Measurements from ENCODE around the gene TBCCD1.

TBCCD1 gene

GRCh38 chr3:186609247-186609868 is 42.2 kb upstream of the TBCCD1 start:
- FAIRE-seq (no peak), DNase-seq (ENCODE audit: insufficient read length, low spot score) (no peak)
- TF ChIP-seq POU2F2 (IDR thresholded peaks at IDR 0.05; ENCODE audit: low read depth, low read length) (no peak), POLR2A (IDR thresholded peaks at IDR 0.05; ENCODE audit: low read depth, low read length) (no peak), POLR2AphosphoS5 (IDR thresholded peaks at IDR 0.05; ENCODE audit: low read depth, low read length) (no peak), TAF1 (IDR thresholded peaks at IDR 0.05; ENCODE audit: low read depth, low read length) (no peak)

DNA sequence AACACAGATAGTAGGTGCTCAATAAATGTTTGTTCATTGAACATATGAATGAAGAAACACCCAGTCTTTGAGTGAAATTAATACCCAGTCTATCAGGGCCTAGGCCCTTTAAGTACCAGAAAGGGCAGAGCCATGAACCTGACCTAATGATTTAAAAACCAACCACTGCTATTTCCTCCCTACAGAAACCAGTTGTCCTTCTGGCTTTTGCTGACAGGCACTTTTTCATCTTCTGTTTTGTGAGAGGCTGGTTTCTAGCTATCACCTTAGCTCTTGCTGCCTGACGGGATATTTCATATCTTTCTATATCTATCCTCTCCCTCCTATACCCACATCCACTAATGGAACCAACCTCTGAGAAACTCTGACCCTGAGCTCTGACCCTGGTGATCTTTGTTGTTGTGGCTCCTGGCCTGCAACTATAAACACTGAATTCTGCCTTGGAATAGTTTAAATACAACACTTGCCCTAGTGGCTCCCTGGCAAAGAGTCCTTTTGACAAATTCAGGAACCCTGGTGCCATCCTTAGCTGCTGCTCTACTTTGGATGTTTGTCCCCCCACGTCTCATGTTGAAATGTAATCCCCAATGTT is 41.6 kb upstream of the TBCCD1 start:
- FAIRE-seq (no peak), DNase-seq (ENCODE audit: insufficient read length, low spot score) (no peak)
- TF ChIP-seq POLR2AphosphoS5 (IDR thresholded peaks at IDR 0.05; ENCODE audit: low read depth, low read length) = no peak

- DNase-seq (ENCODE audit: insufficient read length, low spot score) (no peak), FAIRE-seq (no peak)
- TF ChIP-seq POLR2AphosphoS5 (IDR thresholded peaks at IDR 0.05; ENCODE audit: low read depth, low read length) (no peak), TAF1 (IDR thresholded peaks at IDR 0.05; ENCODE audit: low read depth, low read length) (no peak), POLR2A (IDR thresholded peaks at IDR 0.05; ENCODE audit: low read depth, low read length) (no peak), PAX5 (IDR thresholded peaks at IDR 0.05; ENCODE audit: insufficient read depth, low read length, severe bottlenecking) (no peak), POU2F2 (IDR thresholded peaks at IDR 0.05; ENCODE audit: low read depth, low read length) (no peak), SPI1 (IDR thresholded peaks at IDR 0.05; ENCODE audit: low read depth, low read length) (no peak)
These were observed 38.7 kb upstream of the TBCCD1 start for GRCh38 chr3:186605561-186606545.

DNA sequence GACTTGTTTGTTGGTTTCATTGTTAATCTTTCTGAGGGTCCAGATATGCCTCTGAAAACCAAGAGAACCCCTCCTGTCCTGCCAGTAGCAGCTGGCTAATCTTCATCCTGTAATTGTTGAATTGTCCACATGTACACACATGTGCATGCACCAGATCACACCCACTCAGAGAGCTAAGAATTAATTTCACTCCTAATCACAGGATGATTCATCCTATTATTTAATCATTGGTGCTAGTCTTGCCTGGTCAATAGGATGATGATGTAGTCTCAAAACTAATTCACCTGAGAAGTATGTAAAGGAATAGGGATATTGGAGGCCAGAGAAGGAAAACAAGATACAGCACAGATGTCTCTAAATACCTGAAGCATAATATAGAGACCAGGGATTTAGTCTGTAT is 37.9 kb upstream of the TBCCD1 start:
- TF ChIP-seq SPI1 (IDR thresholded peaks at IDR 0.05; ENCODE audit: low read depth, low read length) (no peak), POU2F2 (IDR thresholded peaks at IDR 0.05; ENCODE audit: low read depth, low read length) (no peak), POLR2AphosphoS5 (IDR thresholded peaks at IDR 0.05; ENCODE audit: low read depth, low read length) (no peak), TAF1 (IDR thresholded peaks at IDR 0.05; ENCODE audit: low read depth, low read length) (no peak), PAX5 (IDR thresholded peaks at IDR 0.05; ENCODE audit: insufficient read depth, low read length, severe bottlenecking) (no peak), POLR2A (IDR thresholded peaks at IDR 0.05; ENCODE audit: low read depth, low read length) (no peak)
- no peak for DNase-seq (ENCODE audit: insufficient read length, low spot score)

DNA sequence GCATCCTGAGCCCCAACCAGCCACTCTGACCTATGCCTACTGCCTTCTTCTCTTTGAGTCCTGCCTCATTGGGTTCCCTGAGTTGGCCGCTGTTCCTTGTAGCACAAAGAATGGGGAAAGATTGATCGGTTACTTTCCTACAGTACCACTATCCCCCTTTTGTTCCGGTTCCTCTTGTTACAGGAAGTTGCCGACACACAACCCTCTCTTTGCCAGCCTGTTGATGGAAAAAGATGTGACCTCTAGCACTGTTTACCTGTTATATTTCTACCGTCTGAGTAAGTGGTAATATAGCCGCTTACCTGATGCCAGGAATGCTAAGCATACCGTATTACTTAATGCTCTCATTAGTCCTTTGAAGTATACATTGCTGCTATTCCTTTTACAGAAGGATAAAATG is 36.0 kb upstream of the TBCCD1 start:
- no peak for TF ChIP-seq TAF1 (IDR thresholded peaks at IDR 0.05; ENCODE audit: low read depth, low read length)
- no peak for TF ChIP-seq PAX5 (IDR thresholded peaks at IDR 0.05; ENCODE audit: insufficient read depth, low read length, severe bottlenecking)
- no peak for TF ChIP-seq SPI1 (IDR thresholded peaks at IDR 0.05; ENCODE audit: low read depth, low read length)
- no peak for TF ChIP-seq POLR2A (IDR thresholded peaks at IDR 0.05; ENCODE audit: low read depth, low read length)
- no peak for TF ChIP-seq POLR2AphosphoS5 (IDR thresholded peaks at IDR 0.05; ENCODE audit: low read depth, low read length)
- TF ChIP-seq POU2F2 (IDR thresholded peaks at IDR 0.05; ENCODE audit: low read depth, low read length) = no peak
- no peak for DNase-seq (ENCODE audit: insufficient read length, low spot score)
- no peak for FAIRE-seq

More for the DNA sequence above, 37.9 kb upstream of the TBCCD1 start:
- no peak for FAIRE-seq

DNA sequence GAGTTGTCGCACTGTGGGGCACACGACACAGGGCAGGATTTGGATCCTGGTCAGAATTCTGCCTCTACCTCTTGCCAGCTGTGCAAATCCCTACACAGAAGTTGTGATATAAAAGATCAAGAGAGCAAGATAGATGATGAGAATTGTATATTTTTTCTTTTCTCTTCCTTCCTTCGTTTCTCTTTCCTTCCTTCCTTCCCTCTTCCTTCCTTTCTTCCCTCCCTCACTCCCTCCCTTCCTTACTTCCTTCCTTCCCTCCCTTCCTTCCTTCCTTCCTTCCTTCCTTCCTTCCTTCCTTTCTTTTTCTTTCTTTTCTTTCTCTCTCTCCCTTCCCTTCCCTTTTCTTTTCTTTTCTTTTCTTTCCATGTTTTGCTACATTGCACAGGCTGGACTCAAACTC is 33.8 kb upstream of the TBCCD1 start:
- no peak for TF ChIP-seq POLR2A (IDR thresholded peaks at IDR 0.05; ENCODE audit: low read depth, low read length)
- no peak for TF ChIP-seq PAX5 (IDR thresholded peaks at IDR 0.05; ENCODE audit: insufficient read depth, low read length, severe bottlenecking)
- no peak for TF ChIP-seq TAF1 (IDR thresholded peaks at IDR 0.05; ENCODE audit: low read depth, low read length)
- no peak for TF ChIP-seq POLR2AphosphoS5 (IDR thresholded peaks at IDR 0.05; ENCODE audit: low read depth, low read length)
- no peak for TF ChIP-seq SPI1 (IDR thresholded peaks at IDR 0.05; ENCODE audit: low read depth, low read length)
- no peak for TF ChIP-seq POU2F2 (IDR thresholded peaks at IDR 0.05; ENCODE audit: low read depth, low read length)
- FAIRE-seq (no peak), DNase-seq (ENCODE audit: insufficient read length, low spot score) (no peak)

GRCh38 chr3:186599785-186600166 is 32.6 kb upstream of the TBCCD1 start:
- no peak for DNase-seq (ENCODE audit: insufficient read length, low spot score)
- FAIRE-seq = no peak
- no peak for TF ChIP-seq POU2F2 (IDR thresholded peaks at IDR 0.05; ENCODE audit: low read depth, low read length)
- no peak for TF ChIP-seq POLR2A (IDR thresholded peaks at IDR 0.05; ENCODE audit: low read depth, low read length)
- no peak for TF ChIP-seq PAX5 (IDR thresholded peaks at IDR 0.05; ENCODE audit: insufficient read depth, low read length, severe bottlenecking)
- no peak for TF ChIP-seq TAF1 (IDR thresholded peaks at IDR 0.05; ENCODE audit: low read depth, low read length)
- TF ChIP-seq POLR2AphosphoS5 (IDR thresholded peaks at IDR 0.05; ENCODE audit: low read depth, low read length) = no peak
- no peak for TF ChIP-seq SPI1 (IDR thresholded peaks at IDR 0.05; ENCODE audit: low read depth, low read length)

DNA sequence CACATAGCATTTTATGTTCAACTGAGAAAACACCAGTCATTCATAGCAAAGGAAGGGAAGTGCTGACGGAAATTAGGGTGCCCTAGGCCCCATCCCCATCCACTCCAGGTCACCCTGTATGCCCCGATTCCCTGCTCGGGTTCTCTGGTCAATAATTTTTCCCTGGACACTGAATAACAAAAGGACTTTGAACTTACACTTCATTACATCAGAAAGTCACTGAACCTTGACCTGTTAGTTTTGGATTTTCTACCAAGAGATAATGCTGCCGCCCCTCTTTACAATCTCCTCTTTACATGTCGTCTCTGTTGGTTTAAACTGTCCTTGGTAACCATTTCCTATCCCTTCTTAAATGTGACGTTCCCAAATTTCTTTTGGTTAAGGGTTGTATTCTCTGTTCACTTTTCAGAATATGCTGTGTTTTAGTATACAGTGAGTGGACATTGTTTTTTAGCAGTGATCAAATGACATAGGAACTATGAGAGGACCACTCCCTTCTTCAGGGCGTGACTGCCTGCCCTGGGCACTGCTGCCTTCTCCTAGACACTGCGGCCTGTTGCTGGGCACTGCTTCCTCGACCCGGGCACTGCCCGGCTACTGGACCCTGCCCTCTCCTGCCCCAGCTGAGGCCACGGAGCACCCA is 32.1 kb upstream of the TBCCD1 start:
- TF ChIP-seq POLR2A (IDR thresholded peaks at IDR 0.05; ENCODE audit: low read depth, low read length) (no peak), POU2F2 (IDR thresholded peaks at IDR 0.05; ENCODE audit: low read depth, low read length) (no peak), TAF1 (IDR thresholded peaks at IDR 0.05; ENCODE audit: low read depth, low read length) (no peak), POLR2AphosphoS5 (IDR thresholded peaks at IDR 0.05; ENCODE audit: low read depth, low read length) (no peak)
- DNase-seq (ENCODE audit: insufficient read length, low spot score) = no peak
- FAIRE-seq = no peak

DNA sequence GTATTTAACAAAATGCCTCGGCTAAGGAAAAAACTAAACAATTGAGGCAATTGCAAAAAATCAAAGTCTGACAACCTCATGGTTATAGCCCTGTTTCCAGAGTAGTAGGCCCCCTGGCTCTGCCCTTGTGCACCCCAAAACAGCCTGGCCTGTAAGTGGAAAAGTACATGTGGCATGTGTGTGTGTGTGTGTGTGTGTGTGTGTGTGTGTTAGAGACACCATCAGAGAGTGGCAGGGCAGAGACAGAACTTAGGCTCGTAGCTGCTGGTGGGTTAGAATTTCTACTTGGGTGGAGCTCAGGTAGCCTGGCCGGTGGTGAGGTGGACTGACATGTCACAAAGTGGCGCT is 31.6 kb upstream of the TBCCD1 start:
- FAIRE-seq = no peak
- TF ChIP-seq TAF1 (IDR thresholded peaks at IDR 0.05; ENCODE audit: low read depth, low read length) = no peak
- no peak for TF ChIP-seq SPI1 (IDR thresholded peaks at IDR 0.05; ENCODE audit: low read depth, low read length)
- TF ChIP-seq PAX5 (IDR thresholded peaks at IDR 0.05; ENCODE audit: insufficient read depth, low read length, severe bottlenecking) = no peak
- TF ChIP-seq POLR2A (IDR thresholded peaks at IDR 0.05; ENCODE audit: low read depth, low read length) = no peak
- TF ChIP-seq POU2F2 (IDR thresholded peaks at IDR 0.05; ENCODE audit: low read depth, low read length) = no peak
- no peak for TF ChIP-seq POLR2AphosphoS5 (IDR thresholded peaks at IDR 0.05; ENCODE audit: low read depth, low read length)
- DNase-seq (ENCODE audit: insufficient read length, low spot score) = no peak
